ENCODE results near the gene MAGI1. TPM values are rescaled to one million over a fixed set of nuclear protein-coding genes. Genes with fewer than 3 reads are reported as not detected.

Gene MAGI1
- polyA plus RNA-seq, 1 of the 3 experiments (the other 2 are of a cell fraction): 10.3 TPM

- Histone ChIP-seq H3K4me3 (ENCODE audit: low read depth in 2 of 2, low read length in 1 of 2) (no peak overlapping the region), H3K9me3 (no peaks in the 10 kb centered on the region), H3K9me2 (no peaks in the 10 kb centered on the region), H2AFZ (ENCODE audit: low read depth) (no peak overlapping the region), H3K4me1 (ENCODE audit: control insufficient read depth in 1 of 2, insufficient read depth in 2 of 2, low read depth in 1 of 2, low read length in 1 of 2) (no peaks in the 10 kb centered on the region; a peak in 1 of 4 replicates), H3F3A (replicated peaks; ENCODE audit: insufficient read depth) (no peaks in the 10 kb centered on the region), H3K9ac (no peak overlapping the region), H3K27ac (ENCODE audit: low read depth in 2 of 2, low read length in 1 of 2) (no peak overlapping the region), H3K36me3 (replicated peaks in 1 of 2; ENCODE audit: control insufficient read depth in 1 of 2, insufficient read depth in 2 of 2, low read length in 1 of 2) (no peaks in the 10 kb centered on the region), H3K79me2 (ENCODE audit: insufficient read depth) (peaks cover 6% of the 10 kb centered on the region), H4K20me1 (ENCODE audit: insufficient read depth) (no peaks in the 10 kb centered on the region), H3K4me2 (no peak overlapping the region), H3K27me3 (ENCODE audit: insufficient read depth) (no peaks in the 10 kb centered on the region)
- 83% methylated on average over 1 of the region's 1 CpG for WGBS (ENCODE audit: low lambda C conversion rate)
- no peak for TF ChIP-seq SMC3 (IDR thresholded peaks at IDR 0.05; ENCODE audit: low read depth, low read length)
- ChIA-PET CTCF (no interaction called here), POLR2A (no interaction called here)
- no peak for DNase-seq
Observed at GRCh38 chr3:65531499-65531898, 507.2 kb downstream of the MAGI1 start.

GRCh38 chr3:65526656-65527055 lies 512.1 kb downstream of the MAGI1 start:
- Histone ChIP-seq H4K20me1 (ENCODE audit: insufficient read depth) (0 out of 2 replicates have a peak, but pooled peaks cover 4% of the 10 kb centered on the region), H3K36me3 (replicated peaks in 1 of 2; ENCODE audit: control insufficient read depth in 1 of 2, insufficient read depth in 2 of 2, low read length in 1 of 2) (no peaks in the 10 kb centered on the region), H3K4me1 (ENCODE audit: control insufficient read depth in 1 of 2, insufficient read depth in 2 of 2, low read depth in 1 of 2, low read length in 1 of 2) (peaks cover 0 to 9% of the 10 kb centered on the region in 2 experiments; a peak in 2 of 4 replicates), H3K4me2 (no peak overlapping the region), H3K27me3 (ENCODE audit: insufficient read depth) (no peaks in the 10 kb centered on the region), H3K4me3 (ENCODE audit: low read depth in 2 of 2, low read length in 1 of 2) (no peak overlapping the region), H3K9me3 (no peaks in the 10 kb centered on the region), H3K79me2 (ENCODE audit: insufficient read depth) (peaks cover 6% of the 10 kb centered on the region), H3K9me2 (no peaks in the 10 kb centered on the region), H3K9ac (no peak overlapping the region), H3K27ac (ENCODE audit: low read depth in 2 of 2, low read length in 1 of 2) (no peak overlapping the region), H2AFZ (ENCODE audit: low read depth) (no peak overlapping the region), H3F3A (replicated peaks; ENCODE audit: insufficient read depth) (peaks cover 3% of the 10 kb centered on the region)
- TF ChIP-seq TAF1 (IDR thresholded peaks at IDR 0.05; ENCODE audit: borderline replicate concordance, low read depth, low read length) (no peak), RFX5 (IDR thresholded peaks at IDR 0.05; ENCODE audit: low read length) (no peak), NRF1 (IDR thresholded peaks at IDR 0.05; ENCODE audit: low read depth, low read length) (no peak), RAD21 (IDR thresholded peaks at IDR 0.05; ENCODE audit: low read length) (no peak), FOXJ3 (CRISPR knock-in tag; IDR thresholded peaks at IDR 0.05) (no peak), RXRA (IDR thresholded peaks at IDR 0.05; ENCODE audit: borderline replicate concordance, low read depth) (no peak), RCOR1 (IDR thresholded peaks at IDR 0.05; ENCODE audit: low read length) (no peak), TEAD4 (IDR thresholded peaks at IDR 0.05; ENCODE audit: borderline replicate concordance, insufficient read depth) (no peak), NFIC (IDR thresholded peaks at IDR 0.05; ENCODE audit: borderline replicate concordance) (no peak), IRF3 (IDR thresholded peaks at IDR 0.05; ENCODE audit: low read depth, low read length) (no peak), ELF1 (IDR thresholded peaks at IDR 0.05) (no peak), USF1 (IDR thresholded peaks at IDR 0.05; ENCODE audit: borderline replicate concordance, low read depth) (no peak), GATA2 (CRISPR knock-in tag; IDR thresholded peaks at IDR 0.05) (no peak), POLR2AphosphoS5 (IDR thresholded peaks at IDR 0.05; ENCODE audit: low read depth, low read length) (no peak)
- 97% methylated on average over 3 of the region's 3 CpGs for WGBS (ENCODE audit: low lambda C conversion rate)
- POLR2A ChIA-PET: no interaction called here
- CTCF ChIA-PET: interaction anchor here (1.3 kb wide), 1 partner anchor 9 kb away, joined by 3 read pairs; no protein-coding TSS in a partner anchor
- no peak for DNase-seq

All from SK-N-SH (cell line).